Uterus (tissue), 4 donors: ENCODE measurements around the gene TSPAN4. TPM values are rescaled to one million over a fixed set of nuclear protein-coding genes. Genes with fewer than 3 reads are reported as not detected.

Experiments used
- DNase-seq, 2 donors: peaks; one replicate each; pipeline ENCODE4 v3.0.0-alpha.2; 2019 to 2020
- H3K27ac ChIP-seq, 2 donors: fragments of 200-600 bp; sonication (generic); 1 replicate in 1 of 2; 2 replicates in 1 of 2; pipeline ENCODE4 v1.5.1; 2016 to 2018
- H3K27me3 ChIP-seq, 2 donors: fragments of 200-600 bp; sonication (generic); one replicate each; pipeline ENCODE4 v1.5.1; 2018 to 2019; ENCODE audit warnings: control low read depth in 1 of 2
- H3K36me3 ChIP-seq, 2 donors: fragments of 200-600 bp; sonication (generic); one replicate each; pipeline ENCODE4 v1.5.1; 2019; ENCODE audit warnings: control low read depth in 1 of 2
- H3K4me1 ChIP-seq, 2 donors: fragments of 200-600 bp; sonication (generic); one replicate each; pipeline ENCODE4 v1.5.1; 2018 to 2019; ENCODE audit warnings: control low read depth in 1 of 2
- H3K4me3 ChIP-seq, 2 donors: fragments of 200-600 bp; sonication (generic); 1 replicate in 1 of 2; 2 replicates in 1 of 2; pipeline ENCODE4 v1.5.1; 2018 to 2019; ENCODE audit warnings: mild to moderate bottlenecking in 1 of 2
- H3K9me3 ChIP-seq, 2 donors: fragments of 200-600 bp; sonication (generic); one replicate each; pipeline ENCODE4 v1.5.1; 2019; ENCODE audit warnings: control low read depth in 1 of 2
- CTCF ChIP-seq, 4 experiments: fragments of 200-600 bp in 2 of 4; fragments of 450-650 bp in 2 of 4; sonication (generic) in 2 of 4; IDR thresholded peaks; one replicate each; pipeline ENCODE4 v1.5.1; 2016 to 2019; ENCODE audit warnings: antibody characterized with exemption in 4 of 4, mild to moderate bottlenecking in 2 of 4, moderate library complexity in 1 of 4
- POLR2A ChIP-seq, 2 donors: fragments of 450-650 bp; IDR thresholded peaks; one replicate each; pipeline ENCODE4 v1.6.1; 2016; ENCODE audit warnings: antibody characterized with exemption in 2 of 2, mild to moderate bottlenecking in 1 of 2, moderate library complexity in 1 of 2
- intact Hi-C: fragments of 100-400 bp; cut with DNase I; formaldehyde crosslinking; loops from one replicate; pipeline ENCODE4 v1.15.1; 2023; ENCODE audit warnings: low total_unique reads
- total RNA-seq, 4 donors: library from RNA; depleted of rRNA in 3 of 4; stranded (reverse); fragments of >200 nt in 3 of 4; gene quantifications; one replicate each; pipeline versions ENCODE4 v1.1.0 to v1.2.4, GENCODE V29; 2014 to 2023
- donor health status: DM: yes; HTN: yes; CAD: no.

TSPAN4 gene
- total RNA-seq, 4 donors from 2014 or later: 68.4 to 119 (median 105) TPM

GRCh38 chr11:812390-812789, 30.3 kb upstream of the TSPAN4 start:
- H3K27ac ChIP-seq: no peak overlapping the region
- intact Hi-C loops: no loop called here
- H3K36me3 ChIP-seq: no peaks in the 10 kb centered on the region
- no peaks in the 10 kb centered on the region for H3K9me3 ChIP-seq
- H3K4me1 ChIP-seq: peaks cover 8 to 23% of the 10 kb centered on the region in 2 donors
- no peaks in the 10 kb centered on the region for H3K27me3 ChIP-seq
- DNase-seq: no peak
- no peak overlapping the region for H3K4me3 ChIP-seq
- TF ChIP-seq POLR2A (IDR thresholded peaks at IDR 0.05): no peak
- no peak for TF ChIP-seq CTCF (IDR thresholded peaks at IDR 0.05)

GRCh38 chr11:813072-813455, 29.6 kb upstream of the TSPAN4 start:
- peaks cover 8 to 23% of the 10 kb centered on the region in 2 donors for H3K4me1 ChIP-seq
- TF ChIP-seq POLR2A (IDR thresholded peaks at IDR 0.05) (no peak), CTCF (IDR thresholded peaks at IDR 0.05) (no peak)
- no peak overlapping the region for H3K4me3 ChIP-seq
- H3K27ac ChIP-seq: no peak overlapping the region
- H3K9me3 ChIP-seq: no peaks in the 10 kb centered on the region
- no peak for DNase-seq
- H3K27me3 ChIP-seq: no peaks in the 10 kb centered on the region
- intact Hi-C loops: no loop called here
- no peaks in the 10 kb centered on the region for H3K36me3 ChIP-seq

- H3K9me3 ChIP-seq: no peaks in the 10 kb centered on the region
- TF ChIP-seq CTCF (IDR thresholded peaks at IDR 0.05): no peak
- TF ChIP-seq POLR2A (IDR thresholded peaks at IDR 0.05): no peak
- no peak for DNase-seq
- H3K27ac ChIP-seq: no peak overlapping the region
- intact Hi-C loops: no loop called here
- H3K4me1 ChIP-seq: peaks cover 8 to 24% of the 10 kb centered on the region in 2 donors
- no peak overlapping the region for H3K4me3 ChIP-seq
- H3K27me3 ChIP-seq: no peaks in the 10 kb centered on the region
- no peaks in the 10 kb centered on the region for H3K36me3 ChIP-seq
Observed at GRCh38 chr11:813456-814096, 29.1 kb upstream of the TSPAN4 start.

GRCh38 chr11:815675-816432, 26.8 kb upstream of the TSPAN4 start:
- TF ChIP-seq CTCF (IDR thresholded peaks at IDR 0.05) (no peak), POLR2A (IDR thresholded peaks at IDR 0.05) (no peak)

GRCh38 chr11:816433-816779, 26.2 kb upstream of the TSPAN4 start:
- H3K27me3 ChIP-seq: no peaks in the 10 kb centered on the region
- intact Hi-C loops: no loop called here
- H3K27ac ChIP-seq: no peak overlapping the region
- H3K9me3 ChIP-seq: no peaks in the 10 kb centered on the region
- no peaks in the 10 kb centered on the region for H3K36me3 ChIP-seq
- peaks cover 2 to 26% of the 10 kb centered on the region in 2 donors for H3K4me1 ChIP-seq
- H3K4me3 ChIP-seq: no peak overlapping the region
- TF ChIP-seq CTCF (IDR thresholded peaks at IDR 0.05) (no peak), POLR2A (IDR thresholded peaks at IDR 0.05) (no peak)
- DNase-seq: no peak

More at GRCh38 chr11:815675-816432, 26.8 kb upstream of the TSPAN4 start:
- Histone ChIP-seq H3K9me3 (no peaks in the 10 kb centered on the region), H3K27me3 (no peaks in the 10 kb centered on the region), H3K36me3 (no peaks in the 10 kb centered on the region), H3K4me3 (no peak overlapping the region), H3K27ac (no peak overlapping the region), H3K4me1 (peaks cover 7 to 26% of the 10 kb centered on the region in 2 donors)
- intact Hi-C loops: no loop called here
- no peak for DNase-seq
